ENCODE data around the gene RAPGEF2. TPM values are rescaled to one million over a fixed set of nuclear protein-coding genes. Genes with fewer than 3 reads are reported as not detected.

The RAPGEF2 gene
- total RNA-seq, 1 experiment from 2014 or later, result 29.8 TPM

DNA sequence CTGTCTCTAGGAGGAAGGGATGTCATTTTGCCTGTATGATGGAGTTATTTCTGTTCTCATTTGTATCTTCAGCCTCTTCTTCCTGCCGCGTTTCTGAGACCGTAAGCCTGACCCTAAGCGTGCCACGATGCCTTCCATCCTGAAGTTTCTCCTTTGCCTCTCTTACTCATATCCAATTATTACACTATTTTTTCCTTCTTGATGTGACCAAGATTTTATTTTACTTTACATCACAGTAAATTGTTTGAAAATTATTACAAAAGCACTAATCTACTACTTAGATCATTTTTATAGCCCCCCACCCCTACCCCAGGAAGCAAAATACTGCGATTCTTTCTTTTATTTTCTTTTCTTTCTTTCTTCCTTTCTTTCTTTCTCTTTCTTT is 95.0 kb downstream of the RAPGEF2 start:
- Histone ChIP-seq H4K20me1 (ENCODE audit: insufficient read depth) (no peaks in the 10 kb centered on the region), H3K27ac (no peak overlapping the region), H3K9me3 (ENCODE audit: insufficient read depth, low read depth) (no peaks in the 10 kb centered on the region), H3K36me3 (ENCODE audit: low read depth) (no peaks in the 10 kb centered on the region), H2AFZ (no peak overlapping the region), H3K9me2 (ENCODE audit: insufficient read depth) (no peaks in the 10 kb centered on the region), H3K79me2 (ENCODE audit: low read depth) (no peaks in the 10 kb centered on the region), H3K4me3 (no peak overlapping the region), H3K4me1 (replicated peaks; ENCODE audit: insufficient read depth) (no peaks in the 10 kb centered on the region), H3K4me2 (no peak overlapping the region), H3F3A (ENCODE audit: insufficient read depth, low read depth) (no peaks in the 10 kb centered on the region), H3K27me3 (ENCODE audit: insufficient read depth, low read depth) (no peaks in the 10 kb centered on the region)
- DNase-seq, result no peak
- BruUV-seq (replicated peaks), result no TSS peak
- intact Hi-C loops (cut with micrococcal nuclease; ENCODE audit: unreplicated experiment), result no loop called here
- TF ChIP-seq, protein P1, sequence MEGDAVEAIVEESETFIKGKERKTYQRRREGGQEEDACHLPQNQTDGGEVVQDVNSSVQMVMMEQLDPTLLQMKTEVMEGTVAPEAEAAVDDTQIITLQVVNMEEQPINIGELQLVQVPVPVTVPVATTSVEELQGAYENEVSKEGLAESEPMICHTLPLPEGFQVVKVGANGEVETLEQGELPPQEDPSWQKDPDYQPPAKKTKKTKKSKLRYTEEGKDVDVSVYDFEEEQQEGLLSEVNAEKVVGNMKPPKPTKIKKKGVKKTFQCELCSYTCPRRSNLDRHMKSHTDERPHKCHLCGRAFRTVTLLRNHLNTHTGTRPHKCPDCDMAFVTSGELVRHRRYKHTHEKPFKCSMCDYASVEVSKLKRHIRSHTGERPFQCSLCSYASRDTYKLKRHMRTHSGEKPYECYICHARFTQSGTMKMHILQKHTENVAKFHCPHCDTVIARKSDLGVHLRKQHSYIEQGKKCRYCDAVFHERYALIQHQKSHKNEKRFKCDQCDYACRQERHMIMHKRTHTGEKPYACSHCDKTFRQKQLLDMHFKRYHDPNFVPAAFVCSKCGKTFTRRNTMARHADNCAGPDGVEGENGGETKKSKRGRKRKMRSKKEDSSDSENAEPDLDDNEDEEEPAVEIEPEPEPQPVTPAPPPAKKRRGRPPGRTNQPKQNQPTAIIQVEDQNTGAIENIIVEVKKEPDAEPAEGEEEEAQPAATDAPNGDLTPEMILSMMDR (conservative IDR thresholded peaks at IDR 0.05), result no peak
- no peak for TF ChIP-seq EZH2 (IDR thresholded peaks at IDR 0.05; ENCODE audit: low read depth)
- ChIA-PET CTCF (no interaction called here), POLR2A (ENCODE audit: unreplicated experiment) (no interaction called here)

DNA sequence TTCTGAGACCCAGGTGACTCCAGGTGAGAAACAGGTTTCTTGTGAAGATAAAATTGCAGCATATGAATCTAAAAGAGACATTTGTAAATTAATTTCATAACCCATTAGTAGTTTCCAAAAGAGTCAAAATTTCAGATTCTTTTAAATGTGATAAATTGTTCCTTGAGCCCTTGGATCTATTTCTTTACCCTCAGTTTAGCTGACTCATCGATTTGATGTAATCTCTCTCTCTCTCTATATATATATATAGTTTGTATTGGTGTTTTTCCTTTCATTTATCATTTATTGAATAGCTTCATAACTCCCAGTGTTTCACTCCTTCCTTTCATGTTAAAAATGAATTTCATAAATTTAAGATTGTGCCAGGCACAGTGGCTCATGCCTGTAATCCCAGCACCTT is 96.9 kb downstream of the RAPGEF2 start:
- TF ChIP-seq, protein P1 (conservative IDR thresholded peaks at IDR 0.05), result no peak
- TF ChIP-seq EZH2 (IDR thresholded peaks at IDR 0.05; ENCODE audit: low read depth), result no peak
- no peaks in the 10 kb centered on the region for H3K9me3 ChIP-seq (ENCODE audit: insufficient read depth, low read depth)
- H3K4me3 ChIP-seq, result no peak overlapping the region
- no peak overlapping the region for H3K27ac ChIP-seq
- no peaks in the 10 kb centered on the region for H3K9me2 ChIP-seq (ENCODE audit: insufficient read depth)
- no peaks in the 10 kb centered on the region for H3K79me2 ChIP-seq (ENCODE audit: low read depth)
- no peak overlapping the region for H2AFZ ChIP-seq
- intact Hi-C loops (cut with micrococcal nuclease; ENCODE audit: unreplicated experiment), result loop anchor here (5.0 to 10.0 kb wide), 3 partner anchors 473 to 785 kb away; no protein-coding TSS in a partner anchor
- CTCF ChIA-PET, result interaction anchor here (0.7 kb wide), 1 partner anchor 405 kb away, joined by 4 read pairs; no protein-coding TSS in a partner anchor
- no peak for DNase-seq
- POLR2A ChIA-PET (ENCODE audit: unreplicated experiment), result no interaction called here
- no peaks in the 10 kb centered on the region for H4K20me1 ChIP-seq (ENCODE audit: insufficient read depth)
- no peaks in the 10 kb centered on the region for H3K36me3 ChIP-seq (ENCODE audit: low read depth)
- no peaks in the 10 kb centered on the region for H3F3A ChIP-seq (ENCODE audit: insufficient read depth, low read depth)
- no peak overlapping the region for H3K4me2 ChIP-seq
- H3K4me1 ChIP-seq (replicated peaks; ENCODE audit: insufficient read depth), result no peaks in the 10 kb centered on the region
- H3K27me3 ChIP-seq (ENCODE audit: insufficient read depth, low read depth), result no peaks in the 10 kb centered on the region
- BruUV-seq (replicated peaks), result no TSS peak

DNA sequence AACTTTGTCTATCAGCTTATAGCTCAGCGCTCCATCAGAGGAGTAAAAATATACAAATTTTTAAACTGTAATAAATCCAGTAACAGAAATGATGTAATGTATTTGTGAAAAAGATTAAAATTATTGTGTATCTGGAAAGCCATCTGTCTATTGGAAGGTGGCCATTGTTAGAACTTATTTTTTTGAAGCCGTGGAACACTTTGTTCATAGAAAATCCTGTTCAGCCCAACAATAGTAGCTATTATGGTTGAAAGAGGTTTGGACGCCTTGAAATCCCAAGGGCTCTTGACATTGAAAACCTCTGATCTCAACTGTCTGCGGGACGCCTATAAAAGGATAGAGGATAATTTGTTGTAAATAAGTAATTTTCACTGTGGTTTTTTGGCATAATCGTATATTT is 98.3 kb downstream of the RAPGEF2 start:
- no peak overlapping the region for H3K4me2 ChIP-seq
- no peak overlapping the region for H3K27ac ChIP-seq
- ChIA-PET POLR2A (ENCODE audit: unreplicated experiment) (interaction anchor here (0.6 kb wide), 1 partner anchor 377 kb away, joined by 3 read pairs; no protein-coding TSS in a partner anchor), CTCF (no interaction called here)
- no peak for DNase-seq
- no peaks in the 10 kb centered on the region for H3K9me3 ChIP-seq (ENCODE audit: insufficient read depth, low read depth)
- H3K4me1 ChIP-seq (replicated peaks; ENCODE audit: insufficient read depth), result no peaks in the 10 kb centered on the region
- no peaks in the 10 kb centered on the region for H3K9me2 ChIP-seq (ENCODE audit: insufficient read depth)
- H2AFZ ChIP-seq, result no peak overlapping the region
- no peaks in the 10 kb centered on the region for H4K20me1 ChIP-seq (ENCODE audit: insufficient read depth)
- no peaks in the 10 kb centered on the region for H3K79me2 ChIP-seq (ENCODE audit: low read depth)
- no peaks in the 10 kb centered on the region for H3K27me3 ChIP-seq (ENCODE audit: insufficient read depth, low read depth)
- no TSS peak for BruUV-seq (replicated peaks)
- H3F3A ChIP-seq (ENCODE audit: insufficient read depth, low read depth), result no peaks in the 10 kb centered on the region
- no peak for TF ChIP-seq EZH2 (IDR thresholded peaks at IDR 0.05; ENCODE audit: low read depth)
- TF ChIP-seq, protein P1 (conservative IDR thresholded peaks at IDR 0.05), result no peak
- no peak overlapping the region for H3K4me3 ChIP-seq
- H3K36me3 ChIP-seq (ENCODE audit: low read depth), result no peaks in the 10 kb centered on the region
- intact Hi-C loops (cut with micrococcal nuclease; ENCODE audit: unreplicated experiment), result loop anchor here (5.0 to 10.0 kb wide), 3 partner anchors 474 to 786 kb away; no protein-coding TSS in a partner anchor

All from PC-9 (cell line).